HG02938 (cell line): ENCODE results near the gene R3HDM1.
"Not testable (repeated sequence)": the region's sequence is repeated elsewhere in the genome, so short reads cannot be mapped to it uniquely, and the experiment has no call there.

Source experiments
- ATAC-seq: cut with Tn5 transposase; IDR thresholded peaks from one replicate; pipeline ENCODE4 v1.9.1; 2021; ENCODE audit warnings: mild to moderate bottlenecking, moderate library complexity; ENCODE audit not compliant: unreplicated experiment

R3HDM1 gene

DNA sequence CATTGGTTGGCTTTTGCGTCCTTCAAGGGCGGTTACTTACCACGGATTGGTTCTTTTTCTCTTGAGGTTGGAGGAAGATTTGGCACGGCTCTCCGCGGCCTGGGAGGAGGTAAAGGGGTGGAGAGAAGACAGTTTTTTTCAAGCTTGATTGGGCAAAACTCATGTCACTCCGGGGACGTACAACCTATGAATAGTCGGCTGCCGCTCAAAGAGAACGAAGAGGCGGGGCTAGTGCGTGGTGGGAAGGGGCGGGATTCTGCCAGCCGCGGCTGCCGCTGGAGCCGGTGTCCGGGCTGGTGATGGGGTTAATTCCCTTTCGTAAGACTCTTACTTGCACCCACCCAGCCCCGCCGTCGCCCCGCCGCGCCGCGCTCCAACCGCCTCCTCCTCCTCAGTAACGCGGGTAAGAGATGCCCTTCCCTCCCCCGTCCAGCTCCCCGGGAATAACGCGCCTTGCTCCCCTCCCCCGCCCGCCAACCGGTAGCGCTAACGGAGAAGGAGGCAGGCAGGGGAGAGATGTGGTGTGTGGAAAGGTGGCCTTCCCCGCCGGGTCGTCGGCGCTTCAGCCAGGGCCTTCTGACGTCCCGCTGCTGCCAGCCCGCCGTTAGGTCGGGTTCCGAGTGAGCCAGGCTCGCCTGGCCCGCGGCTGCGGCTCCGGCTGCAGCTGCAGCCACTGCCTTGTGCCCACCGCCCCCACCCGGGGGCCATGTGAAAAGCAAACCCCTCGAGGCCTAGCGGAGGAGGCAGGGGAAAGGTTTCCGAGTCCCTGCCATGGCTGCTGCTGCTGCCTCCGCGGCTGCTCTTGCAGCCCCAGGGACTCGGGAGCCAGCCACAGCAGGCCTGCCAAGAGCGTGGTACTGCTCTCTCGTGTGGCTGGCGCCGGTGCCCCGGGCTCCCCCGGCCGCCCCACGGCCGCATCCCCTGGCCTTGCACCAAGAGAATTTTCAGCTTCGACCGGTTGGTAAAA lies at the start of gene R3HDM1:
R3HDM1 (plus strand) TSS at position 254 of the 967 bp plus-strand sequence. CDS start 73,362 bp downstream, outside the sequence.
- ATAC-seq = peak; percentile 81

DNA sequence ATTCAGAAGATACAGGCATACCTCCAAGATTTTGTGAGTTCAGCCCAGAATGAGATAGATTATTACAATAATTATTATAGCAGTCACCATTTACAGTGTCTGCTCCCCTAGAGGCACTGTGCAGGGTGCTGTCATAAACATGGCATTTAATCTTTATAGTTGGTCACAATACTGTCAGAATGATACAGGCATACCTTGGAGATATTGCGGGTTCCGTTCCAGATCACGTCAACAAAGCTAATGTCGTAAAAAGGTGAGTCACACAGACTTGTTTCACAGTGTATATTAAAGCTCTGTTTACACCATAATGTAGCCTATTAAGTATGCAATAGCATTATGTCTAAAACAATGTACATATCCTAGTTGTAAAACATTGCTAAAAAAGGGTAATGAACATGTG lies 45.8 kb upstream of the R3HDM1 start:
- no peak for ATAC-seq

DNA sequence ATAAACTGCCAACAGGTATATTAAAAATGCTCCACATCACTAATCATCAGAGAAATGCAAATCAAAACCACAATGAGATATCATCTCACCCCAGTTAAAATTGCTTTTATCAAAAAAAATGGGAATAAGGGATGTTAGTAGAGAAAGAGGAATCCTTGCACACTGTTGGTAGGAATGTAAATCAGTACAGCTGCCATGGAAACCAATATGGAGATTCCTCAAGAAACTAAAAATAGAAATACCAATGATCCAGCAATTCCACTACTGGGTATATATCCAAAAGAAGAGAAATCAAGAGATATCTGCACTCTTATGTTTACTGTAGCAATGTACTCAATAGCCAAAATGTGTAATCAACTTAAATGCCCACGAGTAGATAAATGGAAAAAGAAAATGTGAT lies 40.9 kb upstream of the R3HDM1 start:
- no peak for ATAC-seq

DNA sequence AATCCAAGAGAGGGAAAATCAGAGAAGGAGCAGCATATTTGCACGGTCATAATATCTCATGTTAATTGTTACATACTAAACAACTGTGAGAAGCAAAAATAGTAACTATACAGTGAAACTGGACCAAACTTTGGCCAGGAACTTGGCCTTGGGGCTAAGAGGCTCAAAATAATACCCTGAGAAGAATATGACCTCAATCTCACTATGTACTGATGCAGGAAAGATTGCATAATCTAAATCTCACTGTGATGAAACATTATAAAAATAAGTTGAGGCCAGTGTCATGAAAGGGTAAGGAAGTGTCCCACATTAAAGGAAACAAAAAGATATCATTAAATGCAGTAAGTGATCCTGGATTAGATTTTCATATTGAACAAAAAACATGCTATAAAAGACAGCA lies 36.8 kb upstream of the R3HDM1 start:
- ATAC-seq = no peak

DNA sequence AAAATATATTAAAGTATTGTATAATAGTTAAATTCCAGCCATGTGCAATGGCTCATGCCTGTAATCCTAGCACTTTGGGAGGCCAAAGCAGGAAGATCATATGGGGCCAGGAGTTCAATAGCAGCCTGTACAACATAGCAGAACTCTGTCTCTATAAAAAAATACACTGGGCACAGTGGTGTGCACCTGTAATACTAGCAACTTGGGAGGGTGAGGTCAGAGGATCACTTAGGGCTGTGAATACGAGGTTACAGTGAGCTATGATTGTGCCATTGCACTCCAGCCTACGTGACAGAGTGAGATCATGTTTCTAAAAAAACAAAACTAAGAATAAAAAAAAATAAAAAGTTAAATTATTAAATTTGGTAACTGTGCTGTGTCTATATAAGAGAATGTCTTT lies 36.4 kb upstream of the R3HDM1 start:
- no peak for ATAC-seq

GRCh38 chr2:135498588-135498987 lies 32.7 kb upstream of the R3HDM1 start:
- not testable (repeated sequence) for ATAC-seq

GRCh38 chr2:135504811-135505210 lies 26.5 kb upstream of the R3HDM1 start:
- no peak for ATAC-seq

DNA sequence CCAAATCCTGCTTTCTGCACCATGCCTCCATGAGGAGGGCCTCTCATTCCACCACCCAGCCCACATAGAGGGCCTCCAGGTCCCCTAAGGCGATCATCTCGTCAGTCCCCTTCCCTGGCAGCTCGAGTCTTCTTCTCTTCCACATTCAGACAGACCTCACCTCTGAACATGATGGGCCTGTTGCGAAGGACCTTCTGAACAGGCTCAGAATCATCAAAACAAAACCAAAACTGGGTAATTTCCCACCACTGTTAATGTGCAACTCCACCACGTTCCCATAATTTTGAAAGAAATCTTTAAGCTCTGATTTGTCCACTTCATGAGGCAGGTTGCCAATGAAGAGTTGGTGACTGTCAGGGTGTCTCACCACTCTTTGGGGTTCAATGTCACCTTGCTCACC lies 20.7 kb upstream of the R3HDM1 start:
- no peak for ATAC-seq

DNA sequence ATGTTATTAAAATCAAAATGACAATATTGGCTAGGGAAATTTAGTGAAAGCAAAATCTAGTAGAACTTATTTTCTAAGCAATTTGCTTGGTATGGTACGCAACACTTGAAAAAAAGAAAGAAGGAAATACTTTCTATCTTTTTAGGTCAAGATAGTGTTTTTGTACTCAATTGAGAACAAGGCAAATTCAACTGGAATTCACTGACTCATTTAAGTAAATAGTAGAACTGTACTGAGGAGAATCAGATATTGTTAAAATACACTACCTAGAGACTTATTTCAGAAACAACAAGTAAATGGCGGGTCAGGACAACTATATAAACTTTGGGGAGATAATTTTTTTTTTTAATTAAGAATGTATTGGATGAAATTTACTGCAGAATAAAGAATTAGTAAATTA lies 19.2 kb upstream of the R3HDM1 start:
- no peak for ATAC-seq

- ATAC-seq = no peak
Measured at GRCh38 chr2:135525786-135526185, 5.5 kb upstream of the R3HDM1 start.

DNA sequence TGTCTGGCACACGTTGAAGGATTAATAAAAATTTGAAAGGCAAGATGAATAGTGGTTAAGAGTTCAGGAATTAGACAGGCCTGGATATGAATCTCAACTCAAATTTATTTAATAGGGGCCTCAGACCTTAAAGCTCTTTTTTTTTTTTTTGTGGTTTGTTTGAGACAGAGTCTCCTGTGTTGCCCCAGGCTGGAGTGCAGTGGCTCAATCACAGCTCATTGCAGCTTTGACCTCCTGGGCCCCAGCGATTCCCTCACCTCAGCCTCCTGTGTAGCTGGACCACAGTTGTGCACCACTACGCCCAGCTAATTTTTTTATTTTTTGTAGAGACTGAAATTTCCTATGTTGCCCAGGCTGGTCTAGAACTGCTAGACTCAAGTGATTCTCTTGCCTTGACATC lies 3.3 kb upstream of the R3HDM1 start:
- ATAC-seq = no peak

GRCh38 chr2:135530313-135531230 lies 712 bp upstream of the R3HDM1 start, which contains the start of gene ZRANB3:
Gene ZRANB3, minus strand, starts transcription at chr2:135531218.
- ATAC-seq = peak; percentile 71

DNA sequence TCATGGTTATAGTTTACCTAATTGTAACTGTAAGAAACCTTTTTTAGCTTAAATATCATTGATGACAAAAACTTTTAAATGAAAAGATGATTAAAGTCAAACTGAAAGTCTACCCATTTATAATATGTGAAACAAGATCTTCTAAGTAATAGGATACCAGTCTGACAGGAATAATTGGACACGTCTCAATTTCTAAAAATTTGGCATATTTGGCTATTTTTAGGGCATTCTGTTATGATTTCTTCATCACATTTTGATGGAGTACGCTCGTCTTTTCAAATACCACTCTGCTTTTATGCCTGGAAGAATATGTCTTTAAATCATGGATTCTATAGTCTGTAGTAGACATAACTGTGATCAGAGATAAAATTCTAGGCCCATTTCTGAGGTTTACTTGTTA lies 1.3 kb downstream of the R3HDM1 start:
- ATAC-seq = no peak

DNA sequence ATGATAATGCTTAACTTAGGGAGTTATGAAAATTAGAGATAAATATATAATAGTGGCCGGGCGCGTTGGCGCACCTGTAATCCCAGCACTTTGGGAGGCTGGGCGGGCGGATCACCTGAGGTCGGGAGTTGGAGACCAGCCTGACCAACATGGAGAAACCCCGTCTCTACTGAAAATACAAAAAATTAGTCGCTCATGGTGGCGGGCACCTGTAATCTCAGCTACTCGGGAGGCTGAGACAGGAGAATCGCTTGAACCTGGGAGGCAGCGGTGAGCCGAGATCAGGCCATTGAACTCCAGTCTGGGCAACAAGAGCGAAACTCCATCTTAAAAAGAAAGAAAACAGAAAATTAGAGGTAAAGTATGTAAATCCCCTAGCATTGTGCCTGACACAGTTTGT lies 2.3 kb downstream of the R3HDM1 start:
- ATAC-seq = not testable (repeated sequence)

GRCh38 chr2:135546436-135546835 lies 15.2 kb downstream of the R3HDM1 start:
- no peak for ATAC-seq

DNA sequence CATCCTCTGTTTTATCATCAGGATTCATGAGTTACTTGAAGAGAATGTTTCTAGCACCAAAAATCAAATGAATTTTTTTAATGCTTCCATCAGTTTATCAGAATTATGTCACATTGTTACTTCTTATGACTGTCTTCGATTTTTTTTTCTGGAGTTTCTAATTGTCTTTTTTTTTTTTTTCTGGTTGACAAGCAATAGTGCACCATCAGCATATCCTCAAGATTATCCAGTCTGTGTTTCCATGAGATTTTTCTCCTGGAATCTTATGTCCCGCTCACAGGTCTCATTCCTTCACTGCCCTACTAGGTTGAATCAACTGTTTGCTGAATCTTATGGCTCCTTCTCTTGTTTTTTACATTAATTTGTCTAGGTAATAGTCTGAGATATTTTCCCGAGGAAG lies 16.0 kb downstream of the R3HDM1 start:
- no peak for ATAC-seq

GRCh38 chr2:135551356-135551755 lies 20.1 kb downstream of the R3HDM1 start:
- ATAC-seq = no peak

- no peak for ATAC-seq
Measured at GRCh38 chr2:135552887-135553286, 21.6 kb downstream of the R3HDM1 start.

GRCh38 chr2:135555311-135555710 lies 24.0 kb downstream of the R3HDM1 start:
- ATAC-seq = no peak

GRCh38 chr2:135557530-135557929 lies 26.2 kb downstream of the R3HDM1 start:
- ATAC-seq = no peak

- no peak for ATAC-seq
Measured at GRCh38 chr2:135561925-135562324, 30.6 kb downstream of the R3HDM1 start.
